Fibroblast of gingiva (primary cell): ENCODE data around the gene PSMF1.
"Not testable (repeated sequence)": the region's sequence is repeated elsewhere in the genome, so short reads cannot be mapped to it uniquely, and the experiment has no call there.

Experiments used
- DNase-seq: peaks from one replicate; pipeline ENCODE4 v3.0.0-alpha.2; 2011; ENCODE audit warnings: low read depth

The PSMF1 gene

GRCh38 chr20:1215386-1216170 is 97.2 kb downstream of the PSMF1 start:
- no peak for DNase-seq

- DNase-seq = not testable (repeated sequence)
These were observed 98.4 kb downstream of the PSMF1 start for GRCh38 chr20:1216527-1217427.
